GM19452 (cell line): Measurements from ENCODE around the gene MEIOSIN.
A peak's percentile ranks its signal among the peaks of the same experiment; 100 is the strongest.
"Not testable (repeated sequence)": the region's sequence is repeated elsewhere in the genome, so short reads cannot be mapped to it uniquely, and the experiment has no call there.

ENCODE experiments used
- ATAC-seq: cut with Tn5 transposase; IDR thresholded peaks from one replicate; pipeline ENCODE4 v1.9.1; 2021; ENCODE audit not compliant: unreplicated experiment

MEIOSIN gene

GRCh38 chr19:45733160-45733810, at the start of gene MEIOSIN:
MEIOSIN (plus strand) TSS chr19:45733439; CDS start chr19:45735377, 1,938 bp downstream.
- no peak for ATAC-seq

- not testable (repeated sequence) for ATAC-seq
Observed at GRCh38 chr19:45685045-45685444, 48.2 kb upstream of the MEIOSIN start.

DNA sequence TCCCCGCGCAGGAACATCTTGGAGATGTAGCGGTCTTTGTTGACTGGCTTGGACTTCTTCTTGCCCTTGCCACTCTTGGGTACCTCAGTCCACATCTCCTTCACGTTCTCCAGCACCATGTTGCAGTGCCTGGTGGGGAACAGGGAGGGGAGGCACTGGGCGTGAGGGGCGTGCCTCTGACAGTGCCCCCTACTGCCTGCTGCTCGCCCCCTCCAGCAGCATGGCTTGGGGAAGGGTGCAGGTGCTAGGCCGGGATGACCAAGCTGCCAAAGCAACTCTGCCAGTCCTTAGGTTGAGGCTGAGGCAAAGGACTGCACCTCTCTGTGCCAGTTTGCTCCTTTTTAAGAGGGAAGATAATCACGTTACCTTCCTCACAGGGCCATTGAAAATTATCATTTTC, 45.6 kb upstream of the MEIOSIN start:
- ATAC-seq = no peak

DNA sequence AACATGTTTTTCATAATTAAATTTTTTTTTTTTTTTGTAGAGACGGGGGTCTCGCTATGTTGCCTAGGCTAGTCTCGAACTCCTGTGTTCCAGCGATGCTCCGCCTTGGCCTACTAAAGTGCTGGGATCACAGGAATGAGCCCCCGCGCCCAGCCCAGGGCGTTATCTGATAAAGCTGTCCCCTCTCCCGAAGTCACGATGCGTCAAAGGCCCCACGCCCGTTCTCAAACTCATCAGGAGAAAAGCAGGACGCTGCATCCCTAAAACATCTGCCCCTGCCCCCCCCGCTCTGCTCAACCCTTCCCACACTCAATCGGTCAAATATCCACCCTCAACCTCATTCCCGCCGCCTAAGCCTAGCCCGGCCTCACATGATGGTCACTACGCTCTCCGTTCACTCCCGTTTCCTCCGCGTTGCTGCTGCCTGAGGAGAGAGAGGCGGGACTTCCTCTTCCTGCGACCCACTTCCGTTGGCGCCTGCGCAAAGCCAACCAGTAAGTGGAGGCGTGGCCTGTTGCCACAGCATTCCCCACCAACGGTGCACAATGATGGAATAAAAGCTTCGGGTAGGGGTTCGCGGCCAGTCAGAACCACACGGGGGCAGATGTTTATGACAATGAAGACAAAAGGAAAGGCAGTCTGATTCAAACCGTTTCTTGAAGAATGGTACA, 41.6 kb upstream of the MEIOSIN start, which contains the start of gene SNRPD2:
SNRPD2 (minus strand) TSS at position 438 of the 671 bp plus-strand sequence; CDS start at position 373, 65 bp downstream.
- ATAC-seq = peak; percentile 54

GRCh38 chr19:45692187-45693105, 40.8 kb upstream of the MEIOSIN start, which contains the start of gene QPCTL:
QPCTL (plus strand) TSS chr19:45692666; CDS start chr19:45692704, 38 bp downstream.
- ATAC-seq = peak; percentile 84

DNA sequence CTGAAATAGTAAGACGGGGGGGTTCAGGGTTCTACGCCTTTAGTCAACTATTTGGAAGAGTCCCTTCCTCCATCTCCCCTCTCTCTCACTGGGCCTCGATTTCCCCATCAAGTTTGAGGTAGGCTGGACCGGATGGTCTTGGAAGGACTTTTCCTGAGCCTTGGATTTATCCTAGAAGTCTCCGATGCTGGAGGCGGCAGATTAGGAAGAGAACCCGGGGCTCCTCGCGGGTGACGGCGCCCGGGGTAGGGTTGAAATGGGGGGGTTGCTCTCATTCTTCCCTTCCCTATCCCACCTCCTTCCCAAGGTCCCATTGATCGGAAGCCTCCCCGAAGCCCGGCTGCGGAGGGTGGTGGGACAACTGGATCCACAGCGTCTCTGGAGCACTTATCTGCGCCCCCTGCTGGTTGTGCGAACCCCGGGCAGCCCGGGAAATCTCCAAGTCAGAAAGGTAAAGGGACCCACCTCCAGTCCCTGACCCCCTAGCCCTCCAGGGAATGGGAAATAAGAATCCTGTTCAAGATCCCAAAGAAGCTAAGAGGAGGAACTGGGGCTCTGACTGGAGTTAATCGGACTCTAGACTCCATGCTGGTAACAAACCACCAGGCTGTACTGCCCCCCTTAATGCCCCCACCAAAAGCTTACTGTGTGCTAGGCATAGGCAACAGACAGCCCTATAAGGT, 40.0 kb upstream of the MEIOSIN start:
- no peak for ATAC-seq

- no peak for ATAC-seq
Observed at GRCh38 chr19:45701676-45702075, 31.6 kb upstream of the MEIOSIN start.

DNA sequence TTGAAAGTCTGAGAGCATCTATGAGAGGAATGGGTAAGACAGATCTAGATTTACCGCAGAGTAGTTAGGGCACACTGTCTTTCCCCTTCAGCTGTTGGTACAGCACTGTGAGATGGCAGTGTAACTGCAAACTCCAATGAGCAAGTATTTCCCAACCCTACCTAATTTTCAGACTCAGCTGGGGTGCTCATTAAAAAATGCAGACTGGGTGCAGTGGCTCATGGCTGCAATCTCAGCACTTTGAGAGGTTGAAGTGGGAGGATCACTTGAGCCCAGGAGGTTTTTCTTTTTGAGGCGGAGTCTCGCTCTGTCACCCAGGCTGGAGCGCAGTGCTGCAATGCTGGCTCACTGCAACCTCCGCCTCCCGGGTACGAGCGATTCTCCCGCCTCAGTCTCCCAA, 28.1 kb upstream of the MEIOSIN start:
- no peak for ATAC-seq

GRCh38 chr19:45705710-45706415, 27.4 kb upstream of the MEIOSIN start:
- no peak for ATAC-seq

DNA sequence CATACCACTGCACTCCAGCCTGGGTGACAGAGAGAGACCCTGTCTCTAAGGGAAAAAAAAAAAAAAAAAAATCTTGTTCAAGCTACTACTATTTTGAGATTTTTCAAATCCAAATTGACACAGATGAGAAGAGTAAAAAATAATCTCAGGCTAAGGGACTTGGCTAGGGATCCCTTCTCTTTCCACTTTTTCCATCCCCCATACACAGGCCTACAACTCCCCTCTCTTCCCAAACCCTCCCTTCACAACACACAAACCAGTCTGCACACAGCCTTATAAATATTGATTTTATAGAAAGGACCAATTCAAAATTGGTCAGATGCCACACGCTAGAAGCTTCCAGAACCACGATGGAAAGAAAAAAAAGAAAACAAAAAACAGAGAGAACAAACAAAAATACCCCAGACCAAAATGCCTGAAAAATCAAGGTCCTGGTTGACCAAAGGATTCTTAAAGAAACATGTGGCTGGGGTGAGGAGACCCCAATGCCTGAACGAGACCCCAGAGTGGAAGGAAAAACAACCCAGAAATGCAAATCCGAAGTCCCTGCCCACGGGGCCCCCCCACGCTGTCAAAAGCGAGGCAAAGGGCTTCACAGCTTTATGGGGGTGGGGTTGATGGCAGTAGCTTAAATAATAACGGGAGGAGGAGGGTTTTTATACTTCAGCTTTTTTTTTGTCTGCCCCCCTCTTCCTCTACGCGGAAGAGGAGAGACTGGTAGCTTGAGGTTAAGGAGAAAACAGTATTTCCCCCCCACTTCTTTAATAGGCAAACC, 22.7 kb upstream of the MEIOSIN start:
- ATAC-seq = no peak

DNA sequence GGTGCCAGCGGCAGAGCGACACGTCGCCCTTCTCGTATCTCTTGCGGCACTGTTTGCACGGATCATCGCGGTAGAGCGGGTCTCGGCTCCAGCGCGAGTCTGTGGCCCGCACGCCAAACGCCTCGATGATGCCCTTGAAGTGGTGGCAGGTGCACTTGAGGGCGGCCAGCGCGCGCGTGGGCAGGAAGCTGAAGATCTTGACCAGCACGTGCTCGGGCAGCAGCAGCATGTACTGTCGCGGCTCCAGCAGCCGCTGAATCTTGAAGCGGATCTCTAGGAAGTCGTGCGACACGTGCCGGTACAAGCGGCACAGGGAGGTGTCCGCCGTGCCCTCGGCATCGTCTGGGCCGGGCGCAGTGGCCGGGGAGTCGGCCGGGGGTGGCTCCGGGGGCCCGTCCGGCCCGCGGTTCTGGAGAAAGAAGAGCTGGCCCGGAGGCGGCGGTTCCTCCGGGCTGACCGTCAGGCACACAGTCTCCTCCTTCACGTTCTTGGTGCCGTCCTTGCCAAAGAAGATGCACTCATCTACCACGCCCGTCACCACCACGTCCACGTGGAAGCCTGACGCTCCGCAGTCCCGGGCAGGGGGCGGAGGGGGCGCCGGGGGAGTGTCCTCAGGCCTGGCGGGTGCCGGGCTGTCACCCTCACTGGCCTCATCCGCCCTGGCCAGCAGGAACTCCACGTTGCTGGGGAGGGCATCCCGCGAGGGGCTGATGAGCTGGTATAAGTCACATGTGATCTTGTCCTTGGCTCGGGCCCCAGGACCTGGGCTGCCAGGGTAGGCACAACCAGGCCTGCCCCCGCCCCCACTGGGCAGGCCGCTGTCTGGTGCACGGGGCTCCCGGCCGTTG, 21.2 kb upstream of the MEIOSIN start:
- ATAC-seq = no peak

GRCh38 chr19:45712699-45713067, 20.6 kb upstream of the MEIOSIN start:
- ATAC-seq = no peak

DNA sequence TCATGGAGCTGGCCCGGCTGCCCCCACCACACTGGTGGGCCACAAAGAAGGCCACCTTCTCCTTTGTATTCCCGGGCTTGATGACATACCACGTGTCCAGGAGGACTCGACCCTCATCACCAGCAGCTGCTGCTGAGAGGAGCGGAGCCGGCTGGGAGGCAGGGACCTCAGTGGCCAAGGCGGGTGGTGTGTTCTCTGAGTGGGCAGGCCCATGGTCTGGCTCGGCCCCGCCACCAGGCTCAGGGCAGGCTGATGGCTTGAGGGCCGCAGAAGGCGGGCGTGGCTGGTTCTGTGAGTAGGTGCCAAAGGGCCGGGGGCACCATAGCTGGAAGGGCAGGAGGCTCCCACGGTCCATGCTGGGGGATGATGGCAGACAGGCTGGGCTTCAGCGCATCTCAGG, 20.1 kb upstream of the MEIOSIN start:
- ATAC-seq = no peak

- ATAC-seq = no peak
Observed at GRCh38 chr19:45715139-45715538, 18.1 kb upstream of the MEIOSIN start.

- ATAC-seq = no peak
Observed at GRCh38 chr19:45716359-45717130, 16.7 kb upstream of the MEIOSIN start.

DNA sequence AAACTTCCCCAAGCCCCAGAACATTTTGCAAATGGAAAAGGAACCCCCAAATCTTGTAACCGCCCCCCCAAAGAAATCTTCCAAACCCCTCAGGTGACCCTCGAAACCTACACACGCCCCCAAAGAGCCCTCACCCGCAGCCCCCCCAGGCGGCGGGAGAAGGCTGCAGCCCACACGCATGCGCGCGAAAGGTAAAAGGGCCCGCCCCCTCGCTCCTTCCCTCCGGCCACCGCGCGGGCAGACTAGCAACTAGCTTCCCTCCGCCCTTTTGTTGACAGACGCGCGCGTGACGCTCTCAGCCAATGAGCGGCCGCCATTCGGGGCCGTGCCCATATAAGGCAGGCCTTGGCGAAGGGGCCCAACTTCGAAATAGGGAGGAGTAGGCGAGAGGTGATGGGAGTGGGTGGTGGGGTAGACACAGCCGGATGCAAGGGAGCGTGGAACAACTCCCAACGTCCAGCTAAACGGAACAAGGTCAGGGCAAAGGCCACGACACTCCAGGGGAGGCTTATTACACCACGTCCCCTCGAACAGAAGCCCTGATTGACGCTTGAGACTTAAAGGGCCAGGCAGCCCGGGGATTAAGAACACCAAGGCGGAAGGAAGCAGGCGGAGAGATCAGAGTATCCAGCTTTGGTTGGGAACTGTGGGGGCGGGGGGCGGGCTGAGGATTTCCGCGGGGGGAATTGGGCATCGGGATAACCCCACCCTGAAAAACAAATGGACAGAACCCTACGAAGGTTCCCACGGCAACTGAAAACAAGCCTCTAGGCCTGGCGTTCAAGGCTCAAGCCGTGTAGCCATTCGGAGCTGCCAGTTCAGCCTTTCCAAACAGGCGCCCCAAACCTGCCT, 15.9 kb upstream of the MEIOSIN start:
- ATAC-seq = peak; percentile 91
